ENCODE data around the gene LPIN1.

LPIN1 gene

GRCh38 chr2:11746376-11746806 lies at the start of gene LPIN1:
LPIN1 (plus strand) TSS chr2:11746632; CDS start chr2:11765542, 18,910 bp downstream.
- peak; percentile 62 for DNase-seq

GRCh38 chr2:11696736-11697102 lies 49.7 kb upstream of the LPIN1 start:
- DNase-seq: no peak

GRCh38 chr2:11697103-11697871 lies 49.1 kb upstream of the LPIN1 start:
- DNase-seq: no peak

- no peak for DNase-seq
Measured at GRCh38 chr2:11698009-11698922, 48.2 kb upstream of the LPIN1 start.

- no peak for DNase-seq
Measured at GRCh38 chr2:11699686-11700670, 46.5 kb upstream of the LPIN1 start.

GRCh38 chr2:11701206-11701605 lies 45.2 kb upstream of the LPIN1 start:
- no peak for DNase-seq

- no peak for DNase-seq
Measured at GRCh38 chr2:11701751-11702301, 44.6 kb upstream of the LPIN1 start.

- DNase-seq: no peak
Measured at GRCh38 chr2:11702946-11703345, 43.5 kb upstream of the LPIN1 start.

- no peak for DNase-seq
Measured at GRCh38 chr2:11703700-11704099, 42.7 kb upstream of the LPIN1 start.

GRCh38 chr2:11705063-11705462 lies 41.4 kb upstream of the LPIN1 start:
- peak; percentile 20 for DNase-seq

- no peak for DNase-seq
Measured at GRCh38 chr2:11705711-11706110, 40.7 kb upstream of the LPIN1 start.

GRCh38 chr2:11708106-11708505 lies 38.3 kb upstream of the LPIN1 start:
- no peak for DNase-seq

- DNase-seq: no peak
Measured at GRCh38 chr2:11709293-11709692, 37.1 kb upstream of the LPIN1 start.

- no peak for DNase-seq
Measured at GRCh38 chr2:11710210-11710609, 36.2 kb upstream of the LPIN1 start.

- DNase-seq: no peak
Measured at GRCh38 chr2:11710632-11711353, 35.6 kb upstream of the LPIN1 start.

GRCh38 chr2:11711354-11711716 lies 35.1 kb upstream of the LPIN1 start:
- no peak for DNase-seq

GRCh38 chr2:11711751-11712150 lies 34.7 kb upstream of the LPIN1 start:
- no peak for DNase-seq

- DNase-seq: no peak
Measured at GRCh38 chr2:11712866-11713265, 33.6 kb upstream of the LPIN1 start.

GRCh38 chr2:11713815-11714214 lies 32.6 kb upstream of the LPIN1 start:
- no peak for DNase-seq

GRCh38 chr2:11715987-11716652 lies 30.3 kb upstream of the LPIN1 start:
- no peak for DNase-seq

GRCh38 chr2:11716689-11717321 lies 29.6 kb upstream of the LPIN1 start:
- no peak for DNase-seq
